H1 (cell line): Measurements from ENCODE around the gene WNT11. TPM values are rescaled to one million over a fixed set of nuclear protein-coding genes. Genes with fewer than 3 reads are reported as not detected.

Source experiments
- CTCF ChIA-PET: fragments of 300-600 bp; sonication (Branson Sonifier 250); formaldehyde crosslinking; loops from one replicate; lab custom pipeline; 2021; ENCODE audit not compliant: partially characterized antibody; lab: Charles Lee
- POLR2A ChIA-PET: fragments of 300-600 bp; sonication (Branson Sonifier 250); formaldehyde crosslinking; loops from one replicate; lab custom pipeline; 2021; ENCODE audit warnings: inconsistent platforms; ENCODE audit not compliant: partially characterized antibody; lab: Charles Lee
- DNase-seq, 2 experiments: peaks; one replicate each; pipeline versions ENCODE4 v3.0.0 to v3.0.0-alpha.2; 2010 to 2022; ENCODE audit warnings: low spot score in 2 of 2, low read depth in 1 of 2, mixed read lengths in 1 of 2
- FAIRE-seq: peaks from 2 replicates; lab custom pipeline; 2011; peaks lifted over from hg19 to GRCh38; lab: Jason Lieb, UNC
- H2AFZ ChIP-seq: 2 replicates; pipeline ENCODE4 v1.8.1; 2012; ENCODE audit warnings: low read length, inconsistent platforms
- H2AK5ac ChIP-seq: 2 replicates; pipeline ENCODE4 v1.6.1; 2013; ENCODE audit warnings: low read depth, low read length
- H2BK120ac ChIP-seq: replicated peaks from 2 replicates; pipeline ENCODE3; 2013; ENCODE audit warnings: low read depth, low read length, inconsistent platforms
- H2BK12ac ChIP-seq: 2 replicates; pipeline ENCODE4 v1.6.1; 2013; ENCODE audit warnings: low read depth, low read length
- H2BK15ac ChIP-seq: 2 replicates; pipeline ENCODE4 v1.6.1; 2013; ENCODE audit warnings: low read length
- H2BK20ac ChIP-seq: 2 replicates; pipeline ENCODE4 v1.6.1; 2013; ENCODE audit warnings: low read length
- H2BK5ac ChIP-seq: 2 replicates; pipeline ENCODE4 v1.6.1; 2013; ENCODE audit warnings: low read depth, low read length
- H3K14ac ChIP-seq: 2 replicates; pipeline ENCODE4 v1.6.1; 2013; ENCODE audit warnings: inconsistent platforms; ENCODE audit not compliant: insufficient read length
- H3K18ac ChIP-seq: 2 replicates; pipeline ENCODE4 v1.6.1; 2013; ENCODE audit warnings: low read length; ENCODE audit errors: extremely low read depth
- H3K23ac ChIP-seq: 2 replicates; pipeline ENCODE4 v1.6.1; 2013; ENCODE audit warnings: inconsistent platforms; ENCODE audit not compliant: insufficient read length
- H3K23me2 ChIP-seq: 2 replicates; pipeline ENCODE4 v1.6.1; 2013; ENCODE audit warnings: low read depth, low read length
- H3K27ac ChIP-seq: 2 replicates; pipeline ENCODE4 v1.6.1; 2011; ENCODE audit warnings: low read depth, low read length, inconsistent platforms
- H3K27me3 ChIP-seq, 4 experiments: replicated peaks in 1 of 4; 1 replicate in 1 of 4; 2 replicates in 3 of 4; pipeline versions ENCODE4 v1.6.1 to v1.8.1; 2011 to 2013; ENCODE audit warnings: low read length in 3 of 4, mild to moderate bottlenecking in 3 of 4, inconsistent platforms in 2 of 4, mixed read lengths in 2 of 4, moderate library complexity in 1 of 4; ENCODE audit not compliant: control insufficient read depth in 3 of 4, insufficient read depth in 3 of 4; ENCODE audit errors: extremely low read depth in 1 of 4
- H3K36me3 ChIP-seq, 4 experiments: 2 replicates each; pipeline versions ENCODE4 v1.6.1 to v1.8.1; 2011 to 2013; ENCODE audit warnings: mild to moderate bottlenecking in 4 of 4, low read length in 3 of 4, moderate library complexity in 2 of 4, control low read depth in 1 of 4, inconsistent platforms in 1 of 4; ENCODE audit not compliant: insufficient read depth in 4 of 4, control insufficient read depth in 2 of 4
- H3K4ac ChIP-seq: replicated peaks from 2 replicates; pipeline ENCODE3; 2013; ENCODE audit warnings: low read length, low read depth, mixed read lengths, inconsistent platforms; ENCODE audit not compliant: insufficient read length
- H3K4me1 ChIP-seq, 4 experiments: replicated peaks in 1 of 4; 1 replicate in 1 of 4; 2 replicates in 3 of 4; pipeline versions ENCODE4 v1.6.1 to v1.8.1; 2011 to 2013; ENCODE audit warnings: low read length in 3 of 4, inconsistent platforms in 2 of 4, mixed read lengths in 1 of 4; ENCODE audit not compliant: insufficient read depth in 4 of 4, control insufficient read depth in 3 of 4
- H3K4me2 ChIP-seq, 2 experiments: 2 replicates each; pipeline versions ENCODE4 v1.6.1 to v1.8.1; 2011 to 2013; ENCODE audit warnings: low read depth in 2 of 2, low read length in 2 of 2, control low read depth in 1 of 2, inconsistent platforms in 1 of 2, mild to moderate bottlenecking in 1 of 2; ENCODE audit not compliant: insufficient read depth in 1 of 2
- H3K4me3 ChIP-seq, 4 experiments: fragments of 200-600, 300-600 bp in 1 of 4; sonication (generic), shearing (Covaris generic), sonication (Bioruptor Twin) in 1 of 4; 2 replicates each; pipeline versions ENCODE4 v1.5.1 to v1.8.1; 2011 to 2016; ENCODE audit warnings: low read length in 4 of 4, low read depth in 3 of 4, control low read depth in 2 of 4, inconsistent platforms in 2 of 4, mild to moderate bottlenecking in 2 of 4, mixed read lengths in 1 of 4, moderate library complexity in 1 of 4; ENCODE audit not compliant: insufficient read depth in 2 of 4; ENCODE audit errors: extremely low read depth in 1 of 4
- H3K56ac ChIP-seq: replicated peaks from 2 replicates; pipeline ENCODE3; 2013; ENCODE audit warnings: low read depth, mild to moderate bottlenecking, mixed read lengths, low read length, inconsistent platforms; ENCODE audit not compliant: insufficient read length
- H3K79me1 ChIP-seq: 2 replicates; pipeline ENCODE4 v1.6.1; 2013; ENCODE audit warnings: low read depth, low read length, control low read depth
- H3K79me2 ChIP-seq, 2 experiments: 2 replicates each; pipeline versions ENCODE4 v1.6.1 to v1.8.1; 2012 to 2013; ENCODE audit warnings: low read length in 2 of 2, mild to moderate bottlenecking in 2 of 2, inconsistent platforms in 1 of 2; ENCODE audit not compliant: insufficient read depth in 2 of 2, control insufficient read depth in 1 of 2
- H3K9ac ChIP-seq, 4 experiments: replicated peaks in 1 of 4; 1 replicate in 1 of 4; 2 replicates in 3 of 4; pipeline versions ENCODE4 v1.6.1 to v1.8.1; 2011 to 2013; ENCODE audit warnings: low read depth in 3 of 4, low read length in 3 of 4, control low read depth in 2 of 4, mild to moderate bottlenecking in 2 of 4, moderate library complexity in 2 of 4, inconsistent platforms in 1 of 4; ENCODE audit errors: extremely low read depth in 1 of 4
- H3K9me3 ChIP-seq, 2 experiments: 2 replicates each; pipeline versions ENCODE4 v1.6.1 to v1.8.1; 2012 to 2013; ENCODE audit warnings: mild to moderate bottlenecking in 2 of 2, moderate library complexity in 2 of 2, control low read depth in 1 of 2, inconsistent platforms in 1 of 2, low read depth in 1 of 2, low read length in 1 of 2, mixed read lengths in 1 of 2; ENCODE audit not compliant: insufficient read depth in 2 of 2
- H4K20me1 ChIP-seq, 2 experiments: replicated peaks in 1 of 2; 2 replicates each; pipeline versions ENCODE3 to v1.8.1; 2011 to 2013; ENCODE audit warnings: inconsistent platforms in 2 of 2, low read length in 2 of 2, mild to moderate bottlenecking in 1 of 2; ENCODE audit not compliant: insufficient read depth in 2 of 2, control insufficient read depth in 1 of 2
- H4K5ac ChIP-seq: 2 replicates; pipeline ENCODE4 v1.6.1; 2013; ENCODE audit warnings: low read length, low read depth, mixed read lengths, inconsistent platforms; ENCODE audit not compliant: insufficient read length
- H4K8ac ChIP-seq: 2 replicates; pipeline ENCODE4 v1.8.0; 2013; ENCODE audit warnings: mild to moderate bottlenecking, moderate library complexity, low read length, inconsistent platforms; ENCODE audit not compliant: insufficient read depth; ENCODE audit errors: extremely low read depth
- H4K91ac ChIP-seq: replicated peaks from 2 replicates; pipeline ENCODE3; 2013; ENCODE audit warnings: low read length, mixed read lengths, inconsistent platforms; ENCODE audit not compliant: insufficient read length
- ASH2L ChIP-seq: fragments of 200-600, 300-600 bp; sonication (generic); IDR thresholded peaks from one replicate; pipeline ENCODE4 v1.7.1; 2017; ENCODE audit warnings: low read length
- BCL11A ChIP-seq, 2 experiments: IDR thresholded peaks; one replicate each; pipeline ENCODE4 v1.6.1; 2011; ENCODE audit warnings: low read depth in 2 of 2, low read length in 2 of 2, mild to moderate bottlenecking in 2 of 2
- EZH2 ChIP-seq: fragments of 200-600 bp; sonication (generic); IDR thresholded peaks from 2 replicates; pipeline ENCODE4 v1.7.1; 2012; ENCODE audit warnings: low read depth, mild to moderate bottlenecking, moderate library complexity, low read length, inconsistent platforms; ENCODE audit not compliant: severe bottlenecking
- FOSL1 ChIP-seq: IDR thresholded peaks from 2 replicates; pipeline ENCODE4 v1.6.1; 2011; ENCODE audit warnings: mild to moderate bottlenecking, low read depth, low read length, moderate library complexity; ENCODE audit not compliant: insufficient read depth
- GABPA ChIP-seq: IDR thresholded peaks from 2 replicates; pipeline ENCODE4 v1.6.1; 2011; ENCODE audit warnings: mild to moderate bottlenecking, low read length, moderate library complexity, borderline replicate concordance; ENCODE audit not compliant: insufficient read depth
- POU5F1 ChIP-seq: IDR thresholded peaks from 2 replicates; pipeline ENCODE4 v1.6.1; 2011; ENCODE audit warnings: low read depth, mild to moderate bottlenecking, low read length, moderate library complexity
- RNF2 ChIP-seq: fragments of 200-900, 300-1000 bp; sonication (generic); IDR thresholded peaks from 2 replicates; pipeline ENCODE4 v1.7.1; 2016; ENCODE audit warnings: borderline replicate concordance, low read depth, mild to moderate bottlenecking, antibody characterized with exemption, low read length; ENCODE audit not compliant: poor library complexity, severe bottlenecking; ENCODE audit errors: missing control alignments
- TEAD4 ChIP-seq: IDR thresholded peaks from 2 replicates; pipeline ENCODE4 v1.6.1; 2012; ENCODE audit warnings: low read depth, low read length, inconsistent platforms, mixed read lengths
- WGBS, 2 experiments: shearing (Covaris generic) in 1 of 2; methylation state at CpG; one replicate each; pipeline versions ENCODE4 v1.1.6 to v1.1.7; 2013 to 2015; ENCODE audit warnings: low lambda C conversion rate in 2 of 2, mixed read lengths in 2 of 2, inconsistent platforms in 1 of 2, low coverage in 1 of 2, missing lambda C conversion rate in 1 of 2; ENCODE audit not compliant: insufficient replicate concordance in 2 of 2, insufficient coverage in 1 of 2, insufficient read length in 1 of 2; ENCODE audit errors: extremely low coverage in 1 of 2, missing lambda C conversion rate in 1 of 2; 5-methylcytosine and 5-hydroxymethylcytosine counted together
- polyA plus RNA-seq, 7 experiments: library from polyadenylated mRNA; depleted of rRNA in 3 of 7; stranded (reverse) in 5 of 7; unstranded in 2 of 7; fragments of >200 nt in 5 of 7; fragments of 200-250 nt in 2 of 7; gene quantifications; 1 replicate in 5 of 7; 2 replicates in 1 of 7; 4 replicates in 1 of 7; pipeline versions ENCODE4 v1.2.1 to v1.2.3, GENCODE V29; 2011 to 2013; ENCODE audit warnings: missing spikeins in 2 of 7, mixed read lengths in 2 of 7
- total RNA-seq: library from RNA; stranded (reverse); fragmentation: NEBNext Ultra II Directional; extraction: Animal tissue kit (Norgen Biotek cat#: 25700); gene quantifications from 2 replicates; pipeline ENCODE4 v1.2.1, GENCODE V29; 2021
- TF ChIP-seq, protein P1 (sequence below): IDR thresholded peaks from 2 replicates; pipeline ENCODE4 v1.6.1; 2012; ENCODE audit warnings: inconsistent platforms

WNT11 gene
- total and polyA plus RNA-seq, 2 of the 8 experiments (the other 6 are each of a cell fraction or from before 2014, with no cell fraction given), result 0.11 to 0.45 TPM

DNA sequence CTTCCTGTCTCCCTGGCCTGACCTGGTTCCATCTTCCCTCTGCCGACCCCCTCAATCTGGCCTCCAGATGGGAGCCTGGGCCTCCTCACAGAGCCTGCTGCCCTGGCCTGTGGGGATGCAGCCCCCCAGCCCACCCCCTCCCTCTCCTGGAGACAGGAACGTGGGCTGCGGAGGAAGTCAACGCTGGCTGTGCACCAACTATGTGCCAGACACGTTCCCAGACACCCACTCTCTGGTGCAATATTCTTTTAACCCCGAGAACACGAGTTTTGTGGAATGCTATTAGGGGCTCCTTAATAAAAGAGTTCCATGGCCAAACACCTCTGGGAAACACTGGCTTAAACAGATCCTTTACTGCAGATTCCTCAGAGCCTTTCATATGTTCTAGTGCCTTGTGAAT, 15.9 kb downstream of the WNT11 start:
- H3K14ac ChIP-seq, result no peak overlapping the region
- no peak overlapping the region for H2BK12ac ChIP-seq
- no peak overlapping the region for H2BK20ac ChIP-seq
- no peak overlapping the region for H2BK5ac ChIP-seq
- H3K56ac ChIP-seq, result no peak overlapping the region
- no peaks in the 10 kb centered on the region for H3K79me2 ChIP-seq
- H4K91ac ChIP-seq, result no peak overlapping the region
- H3K23ac ChIP-seq, result no peak overlapping the region
- no peaks in the 10 kb centered on the region; a peak in 1 of 8 replicates for H3K36me3 ChIP-seq
- WGBS, 2 experiments, result 74% methylated on average over 6 of the region's 7 CpGs; no CpG with 5 or more reads in 1 of the 2 experiments
- H3K23me2 ChIP-seq, result no peaks in the 10 kb centered on the region
- no peak overlapping the region for H2AFZ ChIP-seq
- no peak overlapping the region for H3K4me3 ChIP-seq
- H4K5ac ChIP-seq, result no peak overlapping the region
- no peaks in the 10 kb centered on the region for H4K20me1 ChIP-seq
- no peak overlapping the region for H3K18ac ChIP-seq
- H2AK5ac ChIP-seq, result no peak overlapping the region
- no peak for TF ChIP-seq ASH2L
- no peak for TF ChIP-seq EZH2
- TF ChIP-seq FOSL1, result no peak
- no peak for TF ChIP-seq POU5F1
- TF ChIP-seq GABPA, result no peak
- TF ChIP-seq, protein P1, sequence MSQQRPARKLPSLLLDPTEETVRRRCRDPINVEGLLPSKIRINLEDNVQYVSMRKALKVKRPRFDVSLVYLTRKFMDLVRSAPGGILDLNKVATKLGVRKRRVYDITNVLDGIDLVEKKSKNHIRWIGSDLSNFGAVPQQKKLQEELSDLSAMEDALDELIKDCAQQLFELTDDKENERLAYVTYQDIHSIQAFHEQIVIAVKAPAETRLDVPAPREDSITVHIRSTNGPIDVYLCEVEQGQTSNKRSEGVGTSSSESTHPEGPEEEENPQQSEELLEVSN, result no peak
- TF ChIP-seq RNF2, result no peak
- TF ChIP-seq TEAD4, result no peak
- no peak for TF ChIP-seq BCL11A (IDR thresholded peaks at IDR 0.05; ENCODE audit: low read depth in 2 of 2, low read length in 2 of 2)
- H3K79me1 ChIP-seq, result no peaks in the 10 kb centered on the region
- H2BK15ac ChIP-seq, result no peak overlapping the region
- H3K27me3 ChIP-seq, result no peaks in the 10 kb centered on the region
- no peak overlapping the region for H2BK120ac ChIP-seq
- H3K4me2 ChIP-seq, result no peak overlapping the region
- ChIA-PET CTCF (interaction anchor here (0.7 to 2.4 kb wide), 6 partner anchors 8 to 199 kb away, joined by 3 to 9 read pairs (median 3); no protein-coding TSS in a partner anchor), POLR2A (no interaction called here)
- peaks cover 0 to 10% (median 0%) of the 10 kb centered on the region in 4 experiments; a peak in 2 of 7 replicates for H3K4me1 ChIP-seq
- no peak overlapping the region for H4K8ac ChIP-seq
- H3K27ac ChIP-seq, result no peak overlapping the region
- no peaks in the 10 kb centered on the region for H3K9me3 ChIP-seq
- FAIRE-seq (no peak), DNase-seq (no peak)
- H3K4ac ChIP-seq, result peak overlapping the region; percentile 54
- no peak overlapping the region for H3K9ac ChIP-seq
